Vagina (tissue), 2 donors: ENCODE measurements around the gene XIST.

Experiments
- POLR2AphosphoS5 ChIP-seq, 2 donors: sonication (generic); formaldehyde crosslinking; IDR thresholded peaks; one replicate each; pipeline ENCODE4 v1.9.0; 2017; ENCODE audit warnings: antibody characterized with exemption in 2 of 2, mild to moderate bottlenecking in 2 of 2, low read depth in 1 of 2; ENCODE audit not compliant: insufficient read depth in 1 of 2
- TF ChIP-seq, protein P1 (sequence below), 3 experiments: fragments of 450-650 bp in 2 of 3; fragments of 200-600 bp in 1 of 3; sonication (generic) in 1 of 3; IDR thresholded peaks; one replicate each; pipeline ENCODE4 v1.5.1; 2017 to 2019; ENCODE audit warnings: antibody characterized with exemption in 3 of 3, mild to moderate bottlenecking in 2 of 3, moderate library complexity in 2 of 3

- TF ChIP-seq, protein P1, sequence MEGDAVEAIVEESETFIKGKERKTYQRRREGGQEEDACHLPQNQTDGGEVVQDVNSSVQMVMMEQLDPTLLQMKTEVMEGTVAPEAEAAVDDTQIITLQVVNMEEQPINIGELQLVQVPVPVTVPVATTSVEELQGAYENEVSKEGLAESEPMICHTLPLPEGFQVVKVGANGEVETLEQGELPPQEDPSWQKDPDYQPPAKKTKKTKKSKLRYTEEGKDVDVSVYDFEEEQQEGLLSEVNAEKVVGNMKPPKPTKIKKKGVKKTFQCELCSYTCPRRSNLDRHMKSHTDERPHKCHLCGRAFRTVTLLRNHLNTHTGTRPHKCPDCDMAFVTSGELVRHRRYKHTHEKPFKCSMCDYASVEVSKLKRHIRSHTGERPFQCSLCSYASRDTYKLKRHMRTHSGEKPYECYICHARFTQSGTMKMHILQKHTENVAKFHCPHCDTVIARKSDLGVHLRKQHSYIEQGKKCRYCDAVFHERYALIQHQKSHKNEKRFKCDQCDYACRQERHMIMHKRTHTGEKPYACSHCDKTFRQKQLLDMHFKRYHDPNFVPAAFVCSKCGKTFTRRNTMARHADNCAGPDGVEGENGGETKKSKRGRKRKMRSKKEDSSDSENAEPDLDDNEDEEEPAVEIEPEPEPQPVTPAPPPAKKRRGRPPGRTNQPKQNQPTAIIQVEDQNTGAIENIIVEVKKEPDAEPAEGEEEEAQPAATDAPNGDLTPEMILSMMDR (IDR thresholded peaks at IDR 0.05) = no peak
- no peak for TF ChIP-seq POLR2AphosphoS5 (IDR thresholded peaks at IDR 0.05; ENCODE audit: insufficient read depth in 1 of 2, low read depth in 1 of 2)
Observed at GRCh38 chrX:73785493-73785892, 67.0 kb downstream of the XIST start.
